Upper lobe of right lung (tissue), 1 donor: ENCODE results near the gene NOP58. TPM values are rescaled to one million over a fixed set of nuclear protein-coding genes. Genes with fewer than 3 reads are reported as not detected.
A peak's percentile ranks its signal among the peaks of the same experiment; 100 is the strongest.

Experiments
- ATAC-seq: fragments of 200-7000 bp; cut with Tn5 transposase; one replicate; pipeline ENCODE4 v1.9.1; 2020; ENCODE audit warnings: mild to moderate bottlenecking, moderate library complexity
- DNase-seq: peaks from one replicate; pipeline ENCODE4 v3.0.0-alpha.2; 2020
- H3K27ac ChIP-seq: fragments of 200-600 bp; one replicate; pipeline ENCODE4 v1.8.0; 2022
- H3K27me3 ChIP-seq: fragments of 200-600 bp; one replicate; pipeline ENCODE4 v1.8.0; 2022; ENCODE audit warnings: mild to moderate bottlenecking
- H3K36me3 ChIP-seq: fragments of 200-600 bp; one replicate; pipeline ENCODE4 v1.8.0; 2022
- H3K4me1 ChIP-seq: fragments of 200-600 bp; one replicate; pipeline ENCODE4 v1.8.0; 2022
- H3K4me3 ChIP-seq: fragments of 200-600 bp; one replicate; pipeline ENCODE4 v1.8.0; 2022; ENCODE audit warnings: mild to moderate bottlenecking
- H3K9me3 ChIP-seq: fragments of 200-600 bp; one replicate; pipeline ENCODE4 v1.8.0; 2022
- intact Hi-C: fragments of 100-400 bp; cut with DNase I; formaldehyde crosslinking; loops from one replicate; pipeline ENCODE4 v1.11.0; 2022
- total RNA-seq: library from RNA; stranded (reverse); fragmentation: NEBNext Ultra II Directional; extraction: Animal tissue kit (Norgen Biotek cat#: 25700); gene quantifications from one replicate; pipeline ENCODE4 v1.2.1, GENCODE V29; 2021
- TF ChIP-seq, protein P1 (sequence below): fragments of 200-600 bp; IDR thresholded peaks from one replicate; pipeline ENCODE4 v1.8.0; 2022; ENCODE audit warnings: antibody characterized with exemption
- donor health status: DM: no; HTN: yes; CAD: no; lungs with severe emphysema.

NOP58 gene
- total RNA-seq, 1 donor from 2014 or later: 44.4 TPM

DNA sequence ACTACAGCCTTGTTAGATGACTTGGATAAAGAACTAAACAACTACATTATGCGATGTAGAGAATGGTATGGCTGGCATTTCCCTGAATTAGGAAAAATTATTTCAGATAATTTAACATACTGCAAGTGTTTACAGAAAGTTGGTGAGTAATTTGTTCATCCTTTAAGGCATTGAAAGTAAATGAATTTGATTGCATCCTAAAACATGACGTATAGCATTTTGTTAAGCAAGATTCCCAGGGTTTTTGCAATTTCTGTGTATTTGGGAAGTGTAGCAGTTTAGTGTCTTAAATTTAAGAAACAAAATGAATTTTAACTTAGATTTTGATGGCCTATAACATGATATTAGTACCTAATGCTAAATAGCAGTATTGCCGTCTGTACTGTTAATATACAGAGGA, 24.8 kb downstream of the NOP58 start:
- Histone ChIP-seq H3K27ac (no peak overlapping the region), H3K4me3 (no peak overlapping the region), H3K9me3 (no peaks in the 10 kb centered on the region), H3K4me1 (no peaks in the 10 kb centered on the region), H3K27me3 (no peaks in the 10 kb centered on the region), H3K36me3 (peaks cover 99% of the 10 kb centered on the region)
- DNase-seq (no peak), ATAC-seq (no peak)
- TF ChIP-seq, protein P1, sequence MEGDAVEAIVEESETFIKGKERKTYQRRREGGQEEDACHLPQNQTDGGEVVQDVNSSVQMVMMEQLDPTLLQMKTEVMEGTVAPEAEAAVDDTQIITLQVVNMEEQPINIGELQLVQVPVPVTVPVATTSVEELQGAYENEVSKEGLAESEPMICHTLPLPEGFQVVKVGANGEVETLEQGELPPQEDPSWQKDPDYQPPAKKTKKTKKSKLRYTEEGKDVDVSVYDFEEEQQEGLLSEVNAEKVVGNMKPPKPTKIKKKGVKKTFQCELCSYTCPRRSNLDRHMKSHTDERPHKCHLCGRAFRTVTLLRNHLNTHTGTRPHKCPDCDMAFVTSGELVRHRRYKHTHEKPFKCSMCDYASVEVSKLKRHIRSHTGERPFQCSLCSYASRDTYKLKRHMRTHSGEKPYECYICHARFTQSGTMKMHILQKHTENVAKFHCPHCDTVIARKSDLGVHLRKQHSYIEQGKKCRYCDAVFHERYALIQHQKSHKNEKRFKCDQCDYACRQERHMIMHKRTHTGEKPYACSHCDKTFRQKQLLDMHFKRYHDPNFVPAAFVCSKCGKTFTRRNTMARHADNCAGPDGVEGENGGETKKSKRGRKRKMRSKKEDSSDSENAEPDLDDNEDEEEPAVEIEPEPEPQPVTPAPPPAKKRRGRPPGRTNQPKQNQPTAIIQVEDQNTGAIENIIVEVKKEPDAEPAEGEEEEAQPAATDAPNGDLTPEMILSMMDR: no peak
- intact Hi-C loops: no loop called here

DNA sequence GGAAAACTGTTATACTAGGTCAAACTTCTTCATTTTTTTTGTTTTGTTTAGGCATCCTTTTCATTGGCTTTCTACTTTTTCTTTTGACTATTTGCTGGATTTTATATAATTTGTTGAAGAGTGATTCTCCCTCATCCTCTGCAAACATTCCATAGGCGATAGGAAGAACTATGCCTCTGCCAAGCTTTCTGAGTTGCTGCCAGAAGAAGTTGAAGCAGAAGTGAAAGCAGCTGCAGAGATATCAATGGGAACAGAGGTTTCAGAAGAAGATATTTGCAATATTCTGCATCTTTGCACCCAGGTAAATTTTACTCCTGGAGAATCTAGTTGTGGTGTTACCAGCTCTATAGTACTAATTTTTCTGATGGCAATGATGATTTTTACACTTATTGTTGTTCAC, 25.4 kb downstream of the NOP58 start:
- H3K9me3 ChIP-seq: no peaks in the 10 kb centered on the region
- H3K27ac ChIP-seq: no peak overlapping the region
- H3K4me3 ChIP-seq: no peak overlapping the region
- H3K36me3 ChIP-seq: peaks cover 99% of the 10 kb centered on the region
- H3K4me1 ChIP-seq: no peaks in the 10 kb centered on the region
- intact Hi-C loops: no loop called here
- ATAC-seq (no peak), DNase-seq (no peak)
- no peaks in the 10 kb centered on the region for H3K27me3 ChIP-seq
- TF ChIP-seq, protein P1: no peak

DNA sequence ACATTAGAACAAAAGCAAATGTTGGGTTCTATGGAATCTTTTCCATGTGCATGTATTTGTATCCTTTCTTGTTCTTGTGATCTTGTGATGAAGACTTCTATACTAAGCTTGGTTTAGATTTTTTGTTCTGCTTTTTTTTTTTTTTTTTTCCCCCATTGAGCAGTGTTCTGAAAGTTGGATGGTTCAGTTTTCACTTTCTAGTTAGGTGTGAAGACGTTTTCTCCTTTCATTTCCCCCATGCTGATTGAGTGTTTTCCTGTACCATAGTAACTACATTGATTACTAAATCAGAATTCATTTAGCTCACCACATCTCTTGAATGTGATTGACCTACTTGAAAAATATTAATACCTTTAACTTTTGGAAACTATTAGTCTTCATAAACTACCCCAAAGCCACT, 34.1 kb downstream of the NOP58 start:
- Histone ChIP-seq H3K36me3 (peaks cover 99% of the 10 kb centered on the region), H3K27ac (no peak overlapping the region), H3K4me3 (no peak overlapping the region), H3K9me3 (no peaks in the 10 kb centered on the region), H3K4me1 (no peaks in the 10 kb centered on the region), H3K27me3 (no peaks in the 10 kb centered on the region)
- TF ChIP-seq, protein P1: no peak
- DNase-seq (no peak), ATAC-seq (no peak)
- intact Hi-C loops: no loop called here

DNA sequence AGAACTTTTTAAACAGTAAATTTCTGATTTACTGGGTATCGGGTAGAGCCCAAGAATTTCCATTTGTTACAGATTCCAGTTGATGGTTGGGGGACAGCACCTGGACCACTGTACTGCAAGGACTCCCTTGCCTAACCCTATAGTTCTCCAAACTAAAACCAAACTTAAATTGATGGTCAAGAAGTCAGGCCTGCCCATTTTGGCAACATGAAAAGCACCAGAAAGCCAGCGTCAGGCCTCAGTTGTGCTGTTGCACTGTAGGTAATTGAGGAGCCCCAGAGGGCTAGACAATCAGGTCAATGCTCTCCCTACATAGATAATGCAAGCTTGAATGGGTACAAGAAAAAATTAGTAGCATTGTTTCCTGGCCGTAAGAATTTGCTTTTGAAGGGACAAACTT, 40.5 kb downstream of the NOP58 start:
- TF ChIP-seq, protein P1: no peak
- Histone ChIP-seq H3K36me3 (peaks cover 63% of the 10 kb centered on the region), H3K27ac (no peak overlapping the region), H3K27me3 (no peaks in the 10 kb centered on the region), H3K4me3 (no peak overlapping the region), H3K4me1 (no peaks in the 10 kb centered on the region), H3K9me3 (no peaks in the 10 kb centered on the region)
- ATAC-seq (no peak), DNase-seq (no peak)
- intact Hi-C loops: no loop called here

DNA sequence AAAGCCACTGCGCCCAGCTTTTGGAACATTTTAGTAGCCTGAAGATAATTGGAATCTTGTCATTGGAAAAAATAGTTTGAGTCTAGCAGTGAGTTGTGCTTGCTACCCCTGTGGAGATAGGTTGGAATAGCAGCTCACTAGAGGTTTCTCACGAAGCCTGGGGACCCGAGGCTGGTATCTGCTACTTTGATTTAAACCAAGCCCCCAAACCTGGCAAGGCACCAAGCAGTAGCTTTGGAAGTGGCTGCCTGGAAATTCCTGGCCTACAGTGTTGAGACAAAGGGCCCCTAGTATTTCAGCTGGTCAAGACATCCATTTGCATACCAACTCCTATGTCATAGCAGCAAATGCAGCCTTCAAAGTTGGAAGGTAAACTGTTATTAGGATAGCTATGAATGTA, 42.1 kb downstream of the NOP58 start:
- TF ChIP-seq, protein P1: no peak
- Histone ChIP-seq H3K4me1 (peaks cover 9% of the 10 kb centered on the region), H3K4me3 (no peak overlapping the region), H3K36me3 (peaks cover 46% of the 10 kb centered on the region), H3K27ac (no peak overlapping the region), H3K27me3 (no peaks in the 10 kb centered on the region), H3K9me3 (no peaks in the 10 kb centered on the region)
- no peak for ATAC-seq
- intact Hi-C loops: no loop called here
- no peak for DNase-seq

DNA sequence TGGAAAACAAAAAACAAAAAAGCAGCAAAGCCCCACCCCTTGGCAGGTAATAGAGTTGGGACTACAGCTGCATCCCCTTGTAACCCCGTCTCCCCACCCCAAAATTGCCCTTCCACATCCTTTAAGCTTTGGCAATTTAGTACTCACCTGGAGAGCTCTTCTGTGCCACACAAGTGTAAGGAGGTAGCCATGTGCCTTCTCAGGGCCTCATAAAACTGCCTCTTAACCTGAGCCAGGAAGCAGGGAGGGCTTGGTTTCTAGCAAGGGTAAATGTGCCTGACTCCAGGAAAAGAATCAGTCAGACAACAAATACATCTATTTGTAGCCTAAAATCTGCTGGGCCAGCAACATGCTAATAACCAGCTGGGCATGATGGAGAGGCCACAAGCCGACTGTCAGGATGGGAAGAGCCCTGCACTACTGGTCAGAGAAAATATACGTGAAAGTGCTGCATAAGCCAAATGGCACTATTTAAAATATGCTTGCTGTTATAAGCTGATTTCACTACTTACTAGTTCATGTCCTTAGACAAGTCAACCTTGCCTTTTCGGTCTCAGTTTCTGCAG, 46.3 kb downstream of the NOP58 start:
- TF ChIP-seq, protein P1: no peak
- DNase-seq (no peak), ATAC-seq (peak; percentile 33)
- Histone ChIP-seq H3K4me1 (peaks cover 14% of the 10 kb centered on the region), H3K9me3 (no peaks in the 10 kb centered on the region), H3K36me3 (peaks cover 4% of the 10 kb centered on the region), H3K27ac (no peak overlapping the region), H3K4me3 (no peak overlapping the region), H3K27me3 (no peaks in the 10 kb centered on the region)
- intact Hi-C loops: no loop called here
